ENCODE measurements around the gene ALLC. TPM values are rescaled to one million over a fixed set of nuclear protein-coding genes. Genes with fewer than 3 reads are reported as not detected.

ALLC gene
- total and polyA plus RNA-seq, 9 of the 15 experiments (the other 6 are each of a cell fraction or from before 2014, with no cell fraction given), result not detected

DNA sequence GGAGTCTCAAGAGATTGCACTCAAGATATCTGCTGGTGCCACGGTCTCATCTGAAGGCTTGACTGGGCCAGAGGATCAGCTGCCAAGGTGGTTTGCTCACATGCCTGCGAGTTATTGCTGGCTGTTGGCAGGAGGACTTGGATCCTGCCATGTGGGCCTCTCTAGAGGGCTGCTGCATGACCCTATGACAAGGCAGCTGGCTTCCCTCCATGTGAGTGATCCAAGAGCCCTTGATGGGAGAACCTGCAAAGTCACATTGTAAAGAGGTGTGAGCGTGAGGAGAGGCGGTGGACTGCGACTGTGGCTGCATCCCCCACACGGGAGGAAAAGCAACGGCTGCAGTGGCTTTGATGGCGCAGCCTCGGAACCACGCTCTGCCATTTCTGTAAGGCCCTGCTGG, 4.0 kb upstream of the ALLC start:
- Histone ChIP-seq H3K79me2 (ENCODE audit: control insufficient read depth, insufficient read depth, low read length) (no peaks in the 10 kb centered on the region), H3K9me3 (replicated peaks; ENCODE audit: control insufficient read depth, insufficient read depth, low read depth, low read length) (no peaks in the 10 kb centered on the region), H3K9me1 (ENCODE audit: control insufficient read depth, insufficient read depth, low read length) (no peaks in the 10 kb centered on the region), H3K4me2 (ENCODE audit: insufficient read depth, low read length) (no peak overlapping the region), H4K20me1 (replicated peaks; ENCODE audit: control insufficient read depth, insufficient read depth, low read length) (peaks cover 8% of the 10 kb centered on the region), H3K4me3 (no peak overlapping the region), H2AFZ (ENCODE audit: low read depth, low read length) (no peak overlapping the region), H3K9ac (ENCODE audit: insufficient read depth in 1 of 2, low read depth in 2 of 2, low read length in 2 of 2) (no peak overlapping the region), H3K36me3 (ENCODE audit: control insufficient read depth, insufficient read depth, low read length) (no peaks in the 10 kb centered on the region), H3K4me1 (replicated peaks in 1 of 2; ENCODE audit: control insufficient read depth in 2 of 2, insufficient read depth in 2 of 2, low read length in 2 of 2) (peaks cover 0 to 26% of the 10 kb centered on the region in 2 experiments; a peak in 3 of 5 replicates), H3K27me3 (ENCODE audit: control insufficient read depth in 2 of 2, insufficient read depth in 2 of 2, low read length in 2 of 2) (peaks cover 47 to 73% of the 10 kb centered on the region in 2 experiments), H3K27ac (ENCODE audit: extremely low read depth, low read depth, low read length) (no peak overlapping the region)
- intact Hi-C loops (cut with micrococcal nuclease) (loop anchor here (5.0 kb wide), 3 partner anchors 77 to 232 kb away; partner anchors contain the start of gene RPS7), in situ Hi-C loops (cut with MboI) (loop anchor here (10.0 to 25.0 kb wide), 3 partner anchors 159 to 1542 kb away; no protein-coding TSS in a partner anchor)
- no TSS peak for BruUV-seq (replicated peaks)
- WGBS (ENCODE audit: insufficient coverage, low coverage, missing lambda C conversion rate), result 1% methylated on average over 9 of the region's 10 CpGs
- ChIA-PET POLR2A (interaction anchor here (0.6 to 1.9 kb wide), 3 partner anchors 14 to 69 kb away, joined by 3 to 6 read pairs (median 3); no protein-coding TSS in a partner anchor), CTCF (ENCODE audit: low intra/inter-chr PET ratio) (no interaction called here)
- DNase-seq (ENCODE audit: extremely low read depth in 1 of 4, low spot score in 3 of 4) (no peak), ATAC-seq (no peak), FAIRE-seq (no peak)
- TF ChIP-seq TFAM (CRISPR knock-in tag; conservative IDR thresholded peaks at IDR 0.05) (no peak), ZBTB1 (CRISPR knock-in tag; IDR thresholded peaks at IDR 0.05; ENCODE audit: borderline replicate concordance, low read depth) (no peak), RNF2 (IDR thresholded peaks at IDR 0.05) (no peak), ZFP30 (CRISPR knock-in tag; IDR thresholded peaks at IDR 0.05; ENCODE audit: borderline replicate concordance) (no peak), TGIF2 (CRISPR knock-in tag; IDR thresholded peaks at IDR 0.05) (no peak), EP400 (IDR thresholded peaks at IDR 0.05) (no peak), ZNF75A (CRISPR knock-in tag; IDR thresholded peaks at IDR 0.05) (no peak), JUN (IDR thresholded peaks at IDR 0.05; ENCODE audit: borderline replicate concordance, low read depth, low read length) (no peak), JUN (CRISPR knock-in tag; IDR thresholded peaks at IDR 0.05; ENCODE audit: borderline replicate concordance) (no peak)

Measured in K562 (cell line).